Measurements from ENCODE around the gene RASSF5. TPM values are rescaled to one million over a fixed set of nuclear protein-coding genes. Genes with fewer than 3 reads are reported as not detected.
"Not testable (repeated sequence)": the region's sequence is repeated elsewhere in the genome, so short reads cannot be mapped to it uniquely, and the experiment has no call there.

Gene RASSF5
- total RNA-seq, 2 donors from 2014 or later: 0.20 to 0.26 TPM

DNA sequence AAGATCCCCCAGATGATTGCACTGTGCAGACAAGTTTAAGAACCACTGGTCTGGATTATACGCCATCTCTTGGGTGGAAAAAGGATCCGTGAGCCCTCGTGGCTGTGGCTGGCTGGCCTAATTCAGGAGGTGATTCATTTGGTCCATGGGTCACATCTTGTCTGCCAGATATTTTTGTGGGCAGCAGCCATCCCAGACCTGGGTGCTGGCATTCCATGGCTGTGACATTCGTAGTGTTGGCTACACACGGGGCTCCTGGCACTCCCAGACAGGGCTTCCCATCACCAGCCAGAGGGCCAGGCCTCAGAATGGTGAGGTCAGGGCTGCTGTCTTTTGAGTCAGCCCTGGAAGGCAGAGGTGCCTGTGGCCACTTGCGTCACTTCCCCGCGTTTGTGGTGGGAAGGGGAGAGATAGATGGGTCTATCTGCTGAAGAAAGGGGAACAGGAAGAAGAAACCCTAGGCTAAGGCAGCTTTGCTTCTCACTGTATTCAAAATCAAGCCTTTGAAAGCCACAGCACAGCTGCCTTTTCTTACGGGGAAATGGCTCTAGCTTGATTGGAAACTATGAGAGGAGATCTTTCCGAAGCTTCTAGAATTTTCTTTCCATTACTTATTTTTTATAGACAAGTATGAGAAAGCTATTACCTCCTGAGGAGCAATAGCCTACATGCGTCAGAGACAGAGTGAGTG lies 72.6 kb downstream of the RASSF5 start:
- no peak overlapping the region for H3K27ac Mint-ChIP-seq
- Histone ChIP-seq H3K27me3 (ENCODE audit: control insufficient read depth, insufficient read depth, low read length, poor library complexity, severe bottlenecking) (no peaks in the 10 kb centered on the region), H3K27ac (ENCODE audit: low read depth, low read length) (no peak overlapping the region), H3K36me3 (ENCODE audit: control insufficient read depth, insufficient read depth, low read length) (no peaks in the 10 kb centered on the region), H3K4me1 (ENCODE audit: control insufficient read depth, insufficient read depth, low read length) (no peaks in the 10 kb centered on the region), H3K4me3 (ENCODE audit: low read length) (no peak overlapping the region), H3K9me3 (ENCODE audit: control insufficient read depth, low read length) (no peaks in the 10 kb centered on the region), H3K9ac (ENCODE audit: extremely low read depth, low read length, poor library complexity, severe bottlenecking) (no peak overlapping the region)
- H3K36me3 Mint-ChIP-seq (ENCODE audit: low read depth): no peaks in the 10 kb centered on the region
- WGBS, 2 experiments (ENCODE audit: insufficient coverage in 1 of 2, insufficient read length in 1 of 2): 90 to 94% methylated on average over 6 to 11 of the region's 11 CpGs
- no peaks in the 10 kb centered on the region for H3K27me3 Mint-ChIP-seq (ENCODE audit: insufficient read depth)
- H3K4me3 Mint-ChIP-seq: no peak overlapping the region
- peaks cover 3% of the 10 kb centered on the region for H3K4me1 Mint-ChIP-seq
- no peaks in the 10 kb centered on the region for H3K9me3 Mint-ChIP-seq
- DNase-seq: no peak
- TF ChIP-seq, protein P1, sequence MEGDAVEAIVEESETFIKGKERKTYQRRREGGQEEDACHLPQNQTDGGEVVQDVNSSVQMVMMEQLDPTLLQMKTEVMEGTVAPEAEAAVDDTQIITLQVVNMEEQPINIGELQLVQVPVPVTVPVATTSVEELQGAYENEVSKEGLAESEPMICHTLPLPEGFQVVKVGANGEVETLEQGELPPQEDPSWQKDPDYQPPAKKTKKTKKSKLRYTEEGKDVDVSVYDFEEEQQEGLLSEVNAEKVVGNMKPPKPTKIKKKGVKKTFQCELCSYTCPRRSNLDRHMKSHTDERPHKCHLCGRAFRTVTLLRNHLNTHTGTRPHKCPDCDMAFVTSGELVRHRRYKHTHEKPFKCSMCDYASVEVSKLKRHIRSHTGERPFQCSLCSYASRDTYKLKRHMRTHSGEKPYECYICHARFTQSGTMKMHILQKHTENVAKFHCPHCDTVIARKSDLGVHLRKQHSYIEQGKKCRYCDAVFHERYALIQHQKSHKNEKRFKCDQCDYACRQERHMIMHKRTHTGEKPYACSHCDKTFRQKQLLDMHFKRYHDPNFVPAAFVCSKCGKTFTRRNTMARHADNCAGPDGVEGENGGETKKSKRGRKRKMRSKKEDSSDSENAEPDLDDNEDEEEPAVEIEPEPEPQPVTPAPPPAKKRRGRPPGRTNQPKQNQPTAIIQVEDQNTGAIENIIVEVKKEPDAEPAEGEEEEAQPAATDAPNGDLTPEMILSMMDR (conservative IDR thresholded peaks at IDR 0.05): no peak

GRCh38 chr1:206580438-206581113 lies 73.2 kb downstream of the RASSF5 start:
- TF ChIP-seq, protein P1 (conservative IDR thresholded peaks at IDR 0.05): no peak
- no peak for DNase-seq
- H3K9me3 ChIP-seq (ENCODE audit: control insufficient read depth, low read length): no peaks in the 10 kb centered on the region
- Mint-ChIP-seq H3K36me3 (ENCODE audit: low read depth) (no peaks in the 10 kb centered on the region), H3K9me3 (no peaks in the 10 kb centered on the region), H3K4me3 (no peak overlapping the region), H3K27ac (no peak overlapping the region), H3K4me1 (peaks cover 3% of the 10 kb centered on the region), H3K27me3 (ENCODE audit: insufficient read depth) (no peaks in the 10 kb centered on the region)
- no peaks in the 10 kb centered on the region for H3K27me3 ChIP-seq (ENCODE audit: control insufficient read depth, insufficient read depth, low read length, poor library complexity, severe bottlenecking)
- no peak overlapping the region for H3K4me3 ChIP-seq (ENCODE audit: low read length)
- H3K4me1 ChIP-seq (ENCODE audit: control insufficient read depth, insufficient read depth, low read length): no peaks in the 10 kb centered on the region
- H3K9ac ChIP-seq (ENCODE audit: extremely low read depth, low read length, poor library complexity, severe bottlenecking): no peak overlapping the region
- H3K36me3 ChIP-seq (ENCODE audit: control insufficient read depth, insufficient read depth, low read length): no peaks in the 10 kb centered on the region
- no peak overlapping the region for H3K27ac ChIP-seq (ENCODE audit: low read depth, low read length)
- WGBS, 2 experiments (ENCODE audit: insufficient coverage in 1 of 2, insufficient read length in 1 of 2): 85 to 93% methylated on average over 8 of the region's 8 CpGs

- not testable (repeated sequence) for H3K4me3 Mint-ChIP-seq; H3K4me3 ChIP-seq (ENCODE audit: low read length); H3K27ac ChIP-seq (ENCODE audit: low read depth, low read length); DNase-seq; H3K4me1 ChIP-seq (ENCODE audit: control insufficient read depth, insufficient read depth, low read length); H3K27me3 ChIP-seq (ENCODE audit: control insufficient read depth, insufficient read depth, low read length, poor library complexity, severe bottlenecking); H3K9ac ChIP-seq (ENCODE audit: extremely low read depth, low read length, poor library complexity, severe bottlenecking); H3K27me3 Mint-ChIP-seq (ENCODE audit: insufficient read depth); H3K9me3 Mint-ChIP-seq; H3K9me3 ChIP-seq (ENCODE audit: control insufficient read depth, low read length); H3K36me3 ChIP-seq (ENCODE audit: control insufficient read depth, insufficient read depth, low read length); H3K27ac Mint-ChIP-seq; H3K4me1 Mint-ChIP-seq; H3K36me3 Mint-ChIP-seq (ENCODE audit: low read depth)
- WGBS, 2 experiments (ENCODE audit: insufficient coverage in 1 of 2, insufficient read length in 1 of 2): 93 to 95% methylated on average over 7 of the region's 7 CpGs
Observed at GRCh38 chr1:206581114-206581497, 73.8 kb downstream of the RASSF5 start.
